Endothelial cell (in vitro differentiated cells): ENCODE data around the gene SLC34A1. TPM values are rescaled to one million over a fixed set of nuclear protein-coding genes. Genes with fewer than 3 reads are reported as not detected.
A peak's percentile ranks its signal among the peaks of the same experiment; 100 is the strongest.
"Not testable (repeated sequence)": the region's sequence is repeated elsewhere in the genome, so short reads cannot be mapped to it uniquely, and the experiment has no call there.

Source experiments
- DNase-seq: peaks from one replicate; pipeline ENCODE4 v3.0.0; 2021; ENCODE audit warnings: low spot score
- H3K27ac Mint-ChIP-seq: one replicate; pipeline ENCODE4 v1.8.0; 2021; ENCODE audit warnings: mixed read lengths, inconsistent platforms; ENCODE audit not compliant: unreplicated experiment
- H3K27me3 Mint-ChIP-seq: one replicate; pipeline ENCODE4 v1.8.0; 2021; ENCODE audit warnings: mild to moderate bottlenecking, moderate library complexity, mixed read lengths, inconsistent platforms; ENCODE audit not compliant: unreplicated experiment
- H3K36me3 Mint-ChIP-seq: one replicate; pipeline ENCODE4 v1.8.0; 2021; ENCODE audit warnings: mild to moderate bottlenecking, low read depth, mixed read lengths, inconsistent platforms; ENCODE audit not compliant: unreplicated experiment
- H3K4me1 Mint-ChIP-seq: one replicate; pipeline ENCODE4 v1.8.0; 2021; ENCODE audit warnings: mild to moderate bottlenecking, mixed read lengths, inconsistent platforms; ENCODE audit not compliant: unreplicated experiment
- H3K4me3 Mint-ChIP-seq: one replicate; pipeline ENCODE4 v1.8.0; 2021; ENCODE audit warnings: mild to moderate bottlenecking, mixed read lengths, inconsistent platforms; ENCODE audit not compliant: unreplicated experiment
- H3K9me3 Mint-ChIP-seq: one replicate; pipeline ENCODE4 v1.8.0; 2021; ENCODE audit warnings: mixed read lengths, inconsistent platforms; ENCODE audit not compliant: unreplicated experiment
- CTCF ChIP-seq: fragments of 200-600 bp; sonication (generic); IDR thresholded peaks from one replicate; pipeline ENCODE4 v1.5.0; 2021; ENCODE audit warnings: antibody characterized with exemption; ENCODE audit not compliant: unreplicated experiment
- total RNA-seq: library from RNA; stranded (reverse); fragmentation: NEBNext Ultra II Directional; extraction: Animal tissue kit (Norgen Biotek cat#: 25700); gene quantifications from one replicate; pipeline ENCODE4 v1.2.1, GENCODE V29; 2021; ENCODE audit not compliant: unreplicated experiment

Gene SLC34A1
- total RNA-seq, 1 donor from 2014 or later: not detected

GRCh38 chr5:177336603-177337494 lies 47.4 kb upstream of the SLC34A1 start:
- H3K9me3 Mint-ChIP-seq: no peaks in the 10 kb centered on the region
- no peak overlapping the region for H3K27ac Mint-ChIP-seq
- TF ChIP-seq CTCF: no peak
- peaks cover 60% of the 10 kb centered on the region for H3K36me3 Mint-ChIP-seq
- no peak for DNase-seq
- H3K4me1 Mint-ChIP-seq: peaks cover 33% of the 10 kb centered on the region
- peaks cover 17% of the 10 kb centered on the region for H3K27me3 Mint-ChIP-seq
- peak overlapping the region; percentile 43 for H3K4me3 Mint-ChIP-seq

- no peak for TF ChIP-seq CTCF
- Mint-ChIP-seq H3K9me3 (no peaks in the 10 kb centered on the region), H3K4me1 (peaks cover 27% of the 10 kb centered on the region), H3K36me3 (peaks cover 56% of the 10 kb centered on the region), H3K4me3 (no peak overlapping the region), H3K27ac (no peak overlapping the region), H3K27me3 (peaks cover 14% of the 10 kb centered on the region)
- DNase-seq: no peak
Measured at GRCh38 chr5:177338251-177339106, 45.8 kb upstream of the SLC34A1 start.

DNA sequence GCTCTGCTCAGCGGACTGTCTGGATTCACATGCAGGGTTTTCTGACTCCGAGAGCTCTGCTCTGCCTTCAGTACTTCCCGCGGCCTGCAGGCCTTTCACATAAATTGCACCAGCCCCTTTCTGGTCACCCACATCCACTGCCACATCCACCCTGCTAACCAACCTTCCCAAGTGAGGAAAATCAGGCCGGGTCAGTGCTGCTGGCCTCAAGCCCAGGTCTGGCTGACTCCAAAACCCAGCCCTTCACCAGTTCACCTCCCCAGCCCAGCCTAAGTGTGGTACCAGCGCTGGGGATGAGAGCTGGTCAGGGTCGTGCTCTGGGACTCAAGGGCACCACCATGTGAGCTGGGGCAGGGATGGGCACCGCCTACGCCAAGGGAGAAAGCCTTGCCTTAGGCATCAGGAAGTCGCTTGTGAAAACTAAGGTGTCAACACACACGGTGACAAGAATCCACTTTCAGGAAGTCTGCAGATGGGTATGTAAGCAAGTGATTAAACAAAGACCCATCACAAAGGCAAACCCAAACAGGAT lies 45.1 kb upstream of the SLC34A1 start:
- Mint-ChIP-seq H3K27me3 (peaks cover 10% of the 10 kb centered on the region), H3K9me3 (no peaks in the 10 kb centered on the region), H3K36me3 (peaks cover 52% of the 10 kb centered on the region), H3K4me3 (no peak overlapping the region), H3K27ac (peak overlapping the region; percentile 91), H3K4me1 (peaks cover 27% of the 10 kb centered on the region)
- no peak for DNase-seq
- TF ChIP-seq CTCF: no peak

DNA sequence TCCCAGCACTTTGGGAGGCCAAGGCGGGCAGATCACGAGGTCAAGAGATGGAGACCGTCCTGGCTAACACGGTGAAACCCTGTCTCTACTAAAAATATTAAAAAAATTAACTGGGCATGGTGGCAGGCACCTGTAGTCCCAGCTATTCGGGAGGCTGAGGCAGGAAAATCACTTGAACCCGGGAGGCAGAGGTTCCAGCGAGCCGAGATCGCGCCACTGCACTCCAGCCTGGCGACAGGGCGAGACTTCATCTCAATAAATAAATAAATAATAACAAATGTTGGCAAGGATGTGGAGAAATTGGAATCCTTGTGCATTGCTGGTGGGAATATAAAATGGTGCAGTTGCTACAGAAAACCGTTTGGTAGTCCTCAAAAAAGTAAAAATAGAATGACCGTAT lies 41.2 kb upstream of the SLC34A1 start:
- not testable (repeated sequence) for H3K27ac Mint-ChIP-seq, H3K9me3 Mint-ChIP-seq

DNA sequence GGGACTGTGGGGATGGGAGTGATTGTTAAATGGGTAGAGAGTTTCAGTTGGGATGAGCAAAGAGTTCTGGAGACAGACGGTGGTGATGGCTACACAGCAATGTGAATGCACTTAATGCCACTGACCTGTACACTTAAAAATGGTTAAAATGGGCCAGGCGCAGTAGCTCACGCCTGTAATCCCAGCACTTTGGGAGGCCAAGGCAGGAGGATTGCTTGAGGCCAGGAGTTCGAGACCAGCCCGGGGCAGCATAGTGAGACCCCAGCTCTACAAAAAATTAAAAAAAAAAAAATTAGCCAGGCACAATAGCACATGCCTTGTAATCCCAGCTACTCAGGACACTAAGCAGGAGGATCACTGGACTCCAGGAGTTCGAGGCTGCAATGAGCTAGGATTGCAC lies 40.5 kb upstream of the SLC34A1 start:
- TF ChIP-seq CTCF: no peak
- peak overlapping the region; percentile 73 for H3K4me3 Mint-ChIP-seq
- H3K4me1 Mint-ChIP-seq: peaks cover 17% of the 10 kb centered on the region
- H3K9me3 Mint-ChIP-seq: no peaks in the 10 kb centered on the region
- DNase-seq: no peak
- H3K27ac Mint-ChIP-seq: no peak overlapping the region
- no peaks in the 10 kb centered on the region for H3K27me3 Mint-ChIP-seq
- H3K36me3 Mint-ChIP-seq: peaks cover 33% of the 10 kb centered on the region

More for the DNA sequence above, 41.2 kb upstream of the SLC34A1 start:
- peaks cover 35% of the 10 kb centered on the region for H3K36me3 Mint-ChIP-seq
- H3K4me3 Mint-ChIP-seq, DNase-seq, H3K27me3 Mint-ChIP-seq: not testable (repeated sequence)
- peaks cover 19% of the 10 kb centered on the region for H3K4me1 Mint-ChIP-seq
